ENCODE measurements around the gene BOLA1.
A peak's percentile ranks its signal among the peaks of the same experiment; 100 is the strongest.

Gene BOLA1

DNA sequence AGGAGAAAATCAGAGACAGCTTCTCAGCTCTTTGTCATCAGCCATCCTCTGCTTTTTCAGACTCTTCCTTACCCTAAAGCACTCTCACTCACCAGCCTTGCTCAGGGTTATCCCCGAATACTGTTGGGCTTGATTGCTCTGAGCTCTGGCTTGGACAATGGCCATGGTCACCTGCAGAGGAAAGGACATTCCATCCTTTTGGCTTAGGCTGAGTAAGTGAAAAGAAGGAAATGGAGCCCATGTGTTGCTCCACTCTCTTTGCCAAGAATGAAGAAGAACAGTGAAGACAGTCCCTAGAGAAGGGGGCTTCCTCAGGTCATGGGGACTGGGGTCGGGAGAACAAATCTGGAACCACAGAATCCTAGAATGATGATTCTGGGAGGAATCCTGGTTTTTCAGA, 35.0 kb downstream of the BOLA1 start:
- TF ChIP-seq, protein P1, sequence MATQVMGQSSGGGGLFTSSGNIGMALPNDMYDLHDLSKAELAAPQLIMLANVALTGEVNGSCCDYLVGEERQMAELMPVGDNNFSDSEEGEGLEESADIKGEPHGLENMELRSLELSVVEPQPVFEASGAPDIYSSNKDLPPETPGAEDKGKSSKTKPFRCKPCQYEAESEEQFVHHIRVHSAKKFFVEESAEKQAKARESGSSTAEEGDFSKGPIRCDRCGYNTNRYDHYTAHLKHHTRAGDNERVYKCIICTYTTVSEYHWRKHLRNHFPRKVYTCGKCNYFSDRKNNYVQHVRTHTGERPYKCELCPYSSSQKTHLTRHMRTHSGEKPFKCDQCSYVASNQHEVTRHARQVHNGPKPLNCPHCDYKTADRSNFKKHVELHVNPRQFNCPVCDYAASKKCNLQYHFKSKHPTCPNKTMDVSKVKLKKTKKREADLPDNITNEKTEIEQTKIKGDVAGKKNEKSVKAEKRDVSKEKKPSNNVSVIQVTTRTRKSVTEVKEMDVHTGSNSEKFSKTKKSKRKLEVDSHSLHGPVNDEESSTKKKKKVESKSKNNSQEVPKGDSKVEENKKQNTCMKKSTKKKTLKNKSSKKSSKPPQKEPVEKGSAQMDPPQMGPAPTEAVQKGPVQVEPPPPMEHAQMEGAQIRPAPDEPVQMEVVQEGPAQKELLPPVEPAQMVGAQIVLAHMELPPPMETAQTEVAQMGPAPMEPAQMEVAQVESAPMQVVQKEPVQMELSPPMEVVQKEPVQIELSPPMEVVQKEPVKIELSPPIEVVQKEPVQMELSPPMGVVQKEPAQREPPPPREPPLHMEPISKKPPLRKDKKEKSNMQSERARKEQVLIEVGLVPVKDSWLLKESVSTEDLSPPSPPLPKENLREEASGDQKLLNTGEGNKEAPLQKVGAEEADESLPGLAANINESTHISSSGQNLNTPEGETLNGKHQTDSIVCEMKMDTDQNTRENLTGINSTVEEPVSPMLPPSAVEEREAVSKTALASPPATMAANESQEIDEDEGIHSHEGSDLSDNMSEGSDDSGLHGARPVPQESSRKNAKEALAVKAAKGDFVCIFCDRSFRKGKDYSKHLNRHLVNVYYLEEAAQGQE (IDR thresholded peaks at IDR 0.05; ENCODE audit: insufficient read depth in 1 of 2, low read depth in 2 of 2, low read length in 2 of 2) = no peak
- no peak for TF ChIP-seq POLR2AphosphoS5 (IDR thresholded peaks at IDR 0.05; ENCODE audit: low read depth, low read length)
- TF ChIP-seq SIN3A (IDR thresholded peaks at IDR 0.05; ENCODE audit: borderline replicate concordance, insufficient read depth, low read length) = no peak
- TF ChIP-seq FOXP2 (optimal IDR thresholded peaks at IDR 0.05; ENCODE audit: borderline replicate concordance, extremely low read depth, extremely low read length, insufficient read depth) = no peak
- no peak for TF ChIP-seq TAF1 (IDR thresholded peaks at IDR 0.05; ENCODE audit: borderline replicate concordance, insufficient read depth, low read length)

DNA sequence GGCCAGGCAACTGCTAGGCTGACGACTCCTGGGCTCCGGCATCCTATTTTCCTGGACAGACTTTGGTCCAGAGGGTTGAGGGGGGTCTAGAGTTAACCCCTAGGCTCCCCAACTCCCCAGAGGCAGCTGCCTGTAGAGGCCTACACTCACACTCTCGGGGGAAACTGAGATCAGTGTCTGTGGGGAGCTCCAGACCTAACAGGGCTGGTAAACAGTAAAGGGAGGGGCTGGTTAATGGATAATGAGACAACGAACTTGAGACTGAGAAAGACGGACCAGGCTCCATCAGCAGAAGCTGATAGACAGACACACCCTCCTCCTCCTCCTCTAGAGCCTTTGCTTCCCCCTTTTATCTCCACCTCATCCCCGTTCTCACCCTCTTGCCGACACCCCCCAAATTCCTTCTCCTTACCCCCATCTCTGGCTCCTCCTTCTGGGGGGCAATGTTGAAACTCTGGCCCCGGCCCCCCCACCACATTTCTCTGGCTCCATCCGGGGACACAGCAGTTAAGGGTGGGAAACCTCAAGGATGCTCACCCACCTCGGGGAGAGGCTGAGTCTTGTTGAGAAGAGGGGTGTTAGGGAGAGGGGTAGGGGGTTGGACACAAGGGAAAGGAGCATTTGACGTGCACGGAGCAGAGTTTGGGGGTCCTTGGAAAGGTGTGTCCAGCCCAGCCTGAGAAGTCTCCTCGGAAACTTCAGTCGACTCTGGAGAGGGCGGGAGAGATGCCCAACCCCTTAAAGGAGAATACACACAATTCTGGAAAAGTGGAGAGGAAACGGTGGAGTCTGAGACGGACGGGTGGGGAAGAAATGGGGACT, 37.0 kb downstream of the BOLA1 start, which contains the start of gene MTMR11:
Gene MTMR11, minus strand, starts transcription at position 710 of the 822 bp plus-strand sequence. Its CDS starts 232 bp downstream, at position 478.
- no peak for TF ChIP-seq POLR2AphosphoS5 (IDR thresholded peaks at IDR 0.05; ENCODE audit: low read depth, low read length)
- TF ChIP-seq FOXP2 (optimal IDR thresholded peaks at IDR 0.05; ENCODE audit: borderline replicate concordance, extremely low read depth, extremely low read length, insufficient read depth) = no peak
- TF ChIP-seq TAF1 (IDR thresholded peaks at IDR 0.05; ENCODE audit: borderline replicate concordance, insufficient read depth, low read length) = no peak
- TF ChIP-seq, protein P1 (IDR thresholded peaks at IDR 0.05; ENCODE audit: insufficient read depth in 1 of 2, low read depth in 2 of 2, low read length in 2 of 2) = no peak
- no peak for TF ChIP-seq SIN3A (IDR thresholded peaks at IDR 0.05; ENCODE audit: borderline replicate concordance, insufficient read depth, low read length)

DNA sequence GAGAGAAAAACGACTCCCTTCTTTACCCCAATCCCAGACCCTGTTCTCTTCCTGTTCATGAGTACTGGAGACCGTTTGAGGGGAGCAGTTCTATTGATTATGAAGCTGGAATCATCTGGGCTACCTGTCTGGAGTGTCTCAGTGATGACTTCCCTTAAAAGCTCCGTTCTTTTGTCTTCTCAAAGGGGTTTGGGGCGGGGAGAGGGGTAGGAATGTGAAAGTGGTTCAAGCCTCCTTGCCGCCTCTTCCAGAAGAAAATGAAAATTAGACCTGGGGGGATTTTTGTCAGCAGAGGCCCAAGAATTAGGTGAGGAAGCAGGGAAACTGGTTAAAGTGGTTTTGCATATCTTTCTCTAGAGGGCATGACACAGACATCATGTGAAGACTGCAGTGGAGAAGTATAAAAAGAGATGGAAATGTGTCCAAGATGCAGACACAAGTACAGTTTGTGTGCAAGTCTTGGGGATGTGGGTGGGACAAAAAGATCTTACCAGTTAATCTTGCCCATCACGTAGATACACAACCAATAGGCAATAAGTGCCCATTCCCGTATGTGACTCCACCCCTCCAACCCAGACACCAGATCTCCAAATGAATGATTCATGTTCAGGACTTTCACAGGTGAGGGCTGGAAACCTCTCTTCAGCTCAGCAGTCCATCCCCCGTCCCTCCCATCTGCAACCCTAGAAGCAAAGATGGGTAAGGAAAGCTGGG, 37.8 kb downstream of the BOLA1 start:
- no peak; the same call in 1 of the 2 replicates for TF ChIP-seq POLR2AphosphoS5 (IDR thresholded peaks at IDR 0.05; ENCODE audit: low read depth, low read length)
- no peak for TF ChIP-seq FOXP2 (optimal IDR thresholded peaks at IDR 0.05; ENCODE audit: borderline replicate concordance, extremely low read depth, extremely low read length, insufficient read depth)
- no peak for TF ChIP-seq TAF1 (IDR thresholded peaks at IDR 0.05; ENCODE audit: borderline replicate concordance, insufficient read depth, low read length)
- TF ChIP-seq, protein P1 (IDR thresholded peaks at IDR 0.05; ENCODE audit: insufficient read depth in 1 of 2, low read depth in 2 of 2, low read length in 2 of 2) = no peak

DNA sequence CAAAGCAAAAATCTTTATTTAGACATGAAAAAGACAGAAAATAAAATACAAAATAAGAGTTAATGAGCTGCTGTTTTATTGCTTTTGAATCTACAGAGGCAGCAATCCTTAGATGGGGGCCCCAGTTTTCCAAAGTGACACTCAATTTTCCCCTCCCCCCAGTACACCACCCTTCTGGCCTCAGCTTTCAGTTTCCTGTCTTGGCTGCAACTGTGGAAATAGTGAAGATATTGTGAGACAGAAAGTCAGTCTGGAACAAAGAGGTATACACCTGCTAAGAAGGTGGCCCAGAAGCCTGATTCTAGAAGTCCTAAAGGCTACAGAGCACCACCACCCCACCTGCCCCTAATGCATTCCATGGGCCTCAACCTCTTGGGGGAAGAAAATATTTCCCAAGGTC, 38.4 kb downstream of the BOLA1 start:
- TF ChIP-seq POLR2AphosphoS5 (IDR thresholded peaks at IDR 0.05; ENCODE audit: low read depth, low read length) (no peak), SIN3A (IDR thresholded peaks at IDR 0.05; ENCODE audit: borderline replicate concordance, insufficient read depth, low read length) (no peak), FOXP2 (optimal IDR thresholded peaks at IDR 0.05; ENCODE audit: borderline replicate concordance, extremely low read depth, extremely low read length, insufficient read depth) (no peak), TAF1 (IDR thresholded peaks at IDR 0.05; ENCODE audit: borderline replicate concordance, insufficient read depth, low read length) (no peak)
- TF ChIP-seq, protein P1 (IDR thresholded peaks at IDR 0.05; ENCODE audit: insufficient read depth in 1 of 2, low read depth in 2 of 2, low read length in 2 of 2) = 0 out of 4 replicates have a peak, but pooled peaks of 1 of the 2 experiments have one; percentile 10
